Measurements from ENCODE around the gene IL1RAPL2. TPM values are rescaled to one million over a fixed set of nuclear protein-coding genes. Genes with fewer than 3 reads are reported as not detected.

IL1RAPL2 gene
- total RNA-seq, 1 donor from 2014 or later, result not detected

GRCh38 chrX:104679175-104679574, 113.2 kb downstream of the IL1RAPL2 start:
- H3K27ac ChIP-seq, result no peak overlapping the region
- no peak for TF ChIP-seq CTCF (IDR thresholded peaks at IDR 0.05)
- DNase-seq (no peak), ATAC-seq (no peak)
- no peaks in the 10 kb centered on the region for H3K4me1 ChIP-seq
- H3K4me3 ChIP-seq, result no peak overlapping the region
- intact Hi-C loops (cut with DNase I), result no loop called here
- no peaks in the 10 kb centered on the region for H3K36me3 ChIP-seq
- no peaks in the 10 kb centered on the region for H3K27me3 ChIP-seq
- H3K9me3 ChIP-seq, result no peaks in the 10 kb centered on the region

- no peaks in the 10 kb centered on the region for H3K27me3 ChIP-seq
- no peaks in the 10 kb centered on the region for H3K36me3 ChIP-seq
- no peaks in the 10 kb centered on the region for H3K4me1 ChIP-seq
- no peak for TF ChIP-seq CTCF (IDR thresholded peaks at IDR 0.05)
- intact Hi-C loops (cut with DNase I), result no loop called here
- H3K9me3 ChIP-seq, result no peaks in the 10 kb centered on the region
- no peak for DNase-seq
- H3K4me3 ChIP-seq, result no peak overlapping the region
- no peak for ATAC-seq
- H3K27ac ChIP-seq, result no peak overlapping the region
Measured at GRCh38 chrX:104681214-104681613, 115.2 kb downstream of the IL1RAPL2 start.

GRCh38 chrX:104684077-104684476, 118.1 kb downstream of the IL1RAPL2 start:
- TF ChIP-seq CTCF (IDR thresholded peaks at IDR 0.05), result no peak
- ATAC-seq (no peak), DNase-seq (no peak)
- Histone ChIP-seq H3K27ac (no peak overlapping the region), H3K4me3 (no peak overlapping the region), H3K36me3 (no peaks in the 10 kb centered on the region), H3K4me1 (no peaks in the 10 kb centered on the region), H3K27me3 (no peaks in the 10 kb centered on the region), H3K9me3 (no peaks in the 10 kb centered on the region)
- intact Hi-C loops (cut with DNase I), result no loop called here

GRCh38 chrX:104695593-104695992, 129.6 kb downstream of the IL1RAPL2 start:
- TF ChIP-seq CTCF (IDR thresholded peaks at IDR 0.05), result no peak
- Histone ChIP-seq H3K9me3 (no peaks in the 10 kb centered on the region), H3K27me3 (no peaks in the 10 kb centered on the region), H3K4me1 (no peaks in the 10 kb centered on the region), H3K27ac (no peak overlapping the region), H3K36me3 (no peaks in the 10 kb centered on the region), H3K4me3 (no peak overlapping the region)
- intact Hi-C loops (cut with DNase I), result no loop called here
- no peak for DNase-seq
- ATAC-seq, result no peak

- no peak for DNase-seq
- Histone ChIP-seq H3K9me3 (no peaks in the 10 kb centered on the region), H3K27ac (no peak overlapping the region), H3K4me1 (no peaks in the 10 kb centered on the region), H3K27me3 (no peaks in the 10 kb centered on the region), H3K36me3 (no peaks in the 10 kb centered on the region), H3K4me3 (no peak overlapping the region)
- intact Hi-C loops (cut with DNase I), result no loop called here
- TF ChIP-seq CTCF (IDR thresholded peaks at IDR 0.05), result no peak
- ATAC-seq, result no peak
Measured at GRCh38 chrX:104696667-104697066, 130.7 kb downstream of the IL1RAPL2 start.

- Histone ChIP-seq H3K27ac (no peak overlapping the region), H3K4me3 (no peak overlapping the region)
Measured at GRCh38 chrX:104697294-104697693, 131.3 kb downstream of the IL1RAPL2 start.

More at GRCh38 chrX:104697294-104697693, 131.3 kb downstream of the IL1RAPL2 start:
- no peak for ATAC-seq
- Histone ChIP-seq H3K4me1 (no peaks in the 10 kb centered on the region), H3K9me3 (no peaks in the 10 kb centered on the region), H3K36me3 (no peaks in the 10 kb centered on the region), H3K27me3 (no peaks in the 10 kb centered on the region)
- intact Hi-C loops (cut with DNase I), result no loop called here
- no peak for TF ChIP-seq CTCF (IDR thresholded peaks at IDR 0.05)
- DNase-seq, result no peak
